Keratinocyte (primary cell): ENCODE data around the gene LAMB4. TPM values are rescaled to one million over a fixed set of nuclear protein-coding genes. Genes with fewer than 3 reads are reported as not detected.

Experiments
- DNase-seq: peaks from one replicate; pipeline ENCODE4 v3.0.0-alpha.2; 2011; ENCODE audit warnings: low read depth, missing footprints, low spot score
- FAIRE-seq: peaks from 2 replicates; lab custom pipeline; 2011; peaks lifted over from hg19 to GRCh38; lab: Jason Lieb, UNC
- H2AFZ ChIP-seq: 2 replicates; pipeline ENCODE4 v1.6.0; 2012; ENCODE audit warnings: low read length, control low read depth, inconsistent platforms; ENCODE audit not compliant: control insufficient read depth
- H3K27ac ChIP-seq: 2 replicates; pipeline ENCODE4 v1.5.1; 2011; ENCODE audit warnings: low read length; ENCODE audit not compliant: control insufficient read depth, insufficient read depth
- H3K27me3 ChIP-seq: 3 replicates; pipeline ENCODE4 v1.6.0; 2011; ENCODE audit warnings: low read length; ENCODE audit not compliant: control insufficient read depth, insufficient read depth; ENCODE audit errors: extremely low read depth
- H3K36me3 ChIP-seq, 2 experiments: 2 replicates in 1 of 2; 3 replicates in 1 of 2; pipeline ENCODE4 v1.5.1; 2011; ENCODE audit warnings: low read length in 2 of 2, mild to moderate bottlenecking in 1 of 2; ENCODE audit not compliant: control insufficient read depth in 2 of 2, insufficient read depth in 2 of 2; ENCODE audit errors: extremely low read depth in 1 of 2
- H3K4me1 ChIP-seq: 3 replicates; pipeline ENCODE4 v1.5.1; 2011; ENCODE audit warnings: low read length; ENCODE audit not compliant: control insufficient read depth, insufficient read depth; ENCODE audit errors: extremely low read depth
- H3K4me2 ChIP-seq: 3 replicates; pipeline ENCODE4 v1.6.0; 2011; ENCODE audit warnings: low read depth, low read length; ENCODE audit not compliant: control insufficient read depth, insufficient read depth; ENCODE audit errors: extremely low read depth
- H3K4me3 ChIP-seq, 3 experiments: fragments of 200-600 bp in 1 of 3; sonication (generic) in 1 of 3; 2 replicates in 2 of 3; 3 replicates in 1 of 3; pipeline ENCODE4 v1.5.1; 2011 to 2016; ENCODE audit warnings: low read length in 3 of 3, mild to moderate bottlenecking in 3 of 3, control low read depth in 2 of 3, inconsistent platforms in 1 of 3, low read depth in 1 of 3, mixed read lengths in 1 of 3, mixed run types in 1 of 3, moderate library complexity in 1 of 3; ENCODE audit not compliant: control insufficient read depth in 2 of 3, insufficient read depth in 2 of 3; ENCODE audit errors: extremely low read depth in 1 of 3
- H3K79me2 ChIP-seq: 2 replicates; pipeline ENCODE4 v1.6.0; 2012; ENCODE audit warnings: low read length; ENCODE audit not compliant: control insufficient read depth, insufficient read depth
- H3K9ac ChIP-seq: 3 replicates; pipeline ENCODE4 v1.6.0; 2011; ENCODE audit warnings: low read length; ENCODE audit not compliant: control insufficient read depth, insufficient read depth; ENCODE audit errors: extremely low read depth
- H3K9me1 ChIP-seq: 3 replicates; pipeline ENCODE4 v1.6.0; 2011; ENCODE audit warnings: low read length; ENCODE audit not compliant: control insufficient read depth, insufficient read depth; ENCODE audit errors: extremely low read depth
- H3K9me3 ChIP-seq: 2 replicates; pipeline ENCODE4 v1.5.1; 2012; ENCODE audit warnings: low read depth, low read length; ENCODE audit not compliant: control insufficient read depth
- H4K20me1 ChIP-seq: 3 replicates; pipeline ENCODE4 v1.6.0; 2011; ENCODE audit warnings: low read length; ENCODE audit not compliant: control insufficient read depth, insufficient read depth; ENCODE audit errors: extremely low read depth
- EZH2 ChIP-seq: IDR thresholded peaks from one replicate; pipeline ENCODE4 v1.6.1; 2012; ENCODE audit warnings: inconsistent platforms, mild to moderate bottlenecking, low read length, moderate library complexity
- dilution Hi-C: fragments of 300-500 bp; cut with MboI; formaldehyde crosslinking; loops from one replicate; pipeline ENCODE4 v1.7.0; 2020; ENCODE audit warnings: low sequenced_read_pairs; ENCODE audit not compliant: extremely low pct_ligation_motif_present
- polyA plus RNA-seq, 5 experiments: library from polyadenylated mRNA; depleted of rRNA in 3 of 5; stranded (reverse) in 3 of 5; stranded (forward) in 1 of 5; unstranded in 1 of 5; fragments of >200 nt; gene quantifications; 1 replicate in 1 of 5; 2 replicates in 3 of 5; 3 replicates in 1 of 5; pipeline versions ENCODE4 v1.2.1 to v1.2.3, GENCODE V29; 2011 to 2012; ENCODE audit warnings: missing spikeins in 2 of 5, low read depth in 1 of 5, low replicate concordance in 1 of 5
- TF ChIP-seq, protein P1 (sequence below), 3 experiments: IDR thresholded peaks in 1 of 3; conservative IDR thresholded peaks in 1 of 3; optimal IDR thresholded peaks in 1 of 3; 2 replicates in 2 of 3; 3 replicates in 1 of 3; pipeline versions ENCODE3 to v1.5.1; 2011; ENCODE audit warnings: low read length in 3 of 3, mild to moderate bottlenecking in 3 of 3, moderate library complexity in 2 of 3, control low read depth in 1 of 3, inconsistent platforms in 1 of 3; ENCODE audit not compliant: insufficient read depth in 2 of 3; ENCODE audit errors: extremely low read depth in 1 of 3

LAMB4 gene
- polyA plus RNA-seq, 1 donor (not counting 4 experiments of a cell fraction or from before 2014, with no cell fraction given) = 3.7 TPM

DNA sequence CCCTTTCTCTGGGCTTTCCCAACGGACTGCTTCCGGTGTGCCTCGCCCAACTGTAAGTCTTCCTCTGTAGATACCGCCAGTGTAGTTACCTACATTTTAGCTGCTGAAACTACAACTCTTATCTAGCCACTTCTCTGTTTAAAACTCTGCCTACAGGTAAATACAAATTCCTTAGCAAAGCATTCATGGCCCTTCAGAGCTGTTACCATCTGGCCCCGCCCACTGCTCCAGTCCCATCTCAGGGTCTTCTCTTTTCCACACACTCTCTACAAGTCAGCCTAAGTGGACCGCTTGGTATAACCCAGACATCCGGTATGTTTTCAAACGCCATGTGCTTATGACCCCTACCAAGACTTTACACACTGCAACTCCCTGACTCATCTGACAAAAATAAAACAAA lies 41.0 kb upstream of the LAMB4 start:
- Histone ChIP-seq H3K27ac (no peak overlapping the region), H3K4me3 (no peak overlapping the region), H3K4me2 (no peak overlapping the region), H3K36me3 (no peaks in the 10 kb centered on the region), H3K27me3 (no peaks in the 10 kb centered on the region), H3K79me2 (no peaks in the 10 kb centered on the region), H3K4me1 (no peaks in the 10 kb centered on the region), H3K9me1 (no peaks in the 10 kb centered on the region), H2AFZ (no peak overlapping the region), H4K20me1 (no peaks in the 10 kb centered on the region), H3K9me3 (no peaks in the 10 kb centered on the region), H3K9ac (no peak overlapping the region)
- dilution Hi-C loops = no loop called here
- TF ChIP-seq, protein P1, sequence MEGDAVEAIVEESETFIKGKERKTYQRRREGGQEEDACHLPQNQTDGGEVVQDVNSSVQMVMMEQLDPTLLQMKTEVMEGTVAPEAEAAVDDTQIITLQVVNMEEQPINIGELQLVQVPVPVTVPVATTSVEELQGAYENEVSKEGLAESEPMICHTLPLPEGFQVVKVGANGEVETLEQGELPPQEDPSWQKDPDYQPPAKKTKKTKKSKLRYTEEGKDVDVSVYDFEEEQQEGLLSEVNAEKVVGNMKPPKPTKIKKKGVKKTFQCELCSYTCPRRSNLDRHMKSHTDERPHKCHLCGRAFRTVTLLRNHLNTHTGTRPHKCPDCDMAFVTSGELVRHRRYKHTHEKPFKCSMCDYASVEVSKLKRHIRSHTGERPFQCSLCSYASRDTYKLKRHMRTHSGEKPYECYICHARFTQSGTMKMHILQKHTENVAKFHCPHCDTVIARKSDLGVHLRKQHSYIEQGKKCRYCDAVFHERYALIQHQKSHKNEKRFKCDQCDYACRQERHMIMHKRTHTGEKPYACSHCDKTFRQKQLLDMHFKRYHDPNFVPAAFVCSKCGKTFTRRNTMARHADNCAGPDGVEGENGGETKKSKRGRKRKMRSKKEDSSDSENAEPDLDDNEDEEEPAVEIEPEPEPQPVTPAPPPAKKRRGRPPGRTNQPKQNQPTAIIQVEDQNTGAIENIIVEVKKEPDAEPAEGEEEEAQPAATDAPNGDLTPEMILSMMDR (optimal IDR thresholded peaks at IDR 0.05 in 1 of 3, IDR thresholded peaks at IDR 0.05 in 1 of 3, conservative IDR thresholded peaks at IDR 0.05 in 1 of 3; ENCODE audit: extremely low read depth in 1 of 3, insufficient read depth in 2 of 3, low read length in 3 of 3) = no peak
- no peak for TF ChIP-seq EZH2
- DNase-seq (no peak), FAIRE-seq (no peak)

DNA sequence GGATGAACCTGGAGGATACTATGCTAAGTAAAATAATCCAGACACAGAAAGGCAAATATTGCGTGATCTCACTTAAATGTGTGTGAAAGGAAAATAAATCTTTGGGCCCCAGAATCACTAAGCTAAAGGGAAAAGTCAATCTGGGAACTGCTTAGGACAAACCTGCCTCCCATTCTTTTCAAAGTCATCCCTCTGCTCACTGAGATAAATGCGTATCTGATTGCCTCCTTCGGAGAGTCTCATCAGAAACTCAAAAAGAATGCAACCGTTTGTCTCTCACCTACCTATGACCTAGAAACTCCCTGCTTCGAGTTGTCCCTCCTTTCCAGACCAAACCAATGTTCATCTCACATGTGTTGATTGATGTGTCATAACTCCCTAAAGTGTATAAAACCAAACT lies 40.1 kb upstream of the LAMB4 start:
- Histone ChIP-seq H3K9me3 (no peaks in the 10 kb centered on the region), H2AFZ (no peak overlapping the region), H3K9ac (no peak overlapping the region), H3K27me3 (no peaks in the 10 kb centered on the region), H3K4me3 (no peak overlapping the region), H3K4me1 (no peaks in the 10 kb centered on the region), H3K4me2 (no peak overlapping the region), H3K27ac (no peak overlapping the region), H3K79me2 (no peaks in the 10 kb centered on the region), H3K9me1 (no peaks in the 10 kb centered on the region), H4K20me1 (no peaks in the 10 kb centered on the region), H3K36me3 (no peaks in the 10 kb centered on the region)
- TF ChIP-seq, protein P1 (optimal IDR thresholded peaks at IDR 0.05 in 1 of 3, IDR thresholded peaks at IDR 0.05 in 1 of 3, conservative IDR thresholded peaks at IDR 0.05 in 1 of 3; ENCODE audit: extremely low read depth in 1 of 3, insufficient read depth in 2 of 3, low read length in 3 of 3) = no peak
- TF ChIP-seq EZH2 = no peak
- FAIRE-seq (no peak), DNase-seq (no peak)
- dilution Hi-C loops = no loop called here
